Measurements from ENCODE around the gene LMAN2.

The LMAN2 gene

GRCh38 chr5:177332031-177332895 lies 19.2 kb downstream of the LMAN2 start:
- no peak for TF ChIP-seq POLR2A (IDR thresholded peaks at IDR 0.05; ENCODE audit: low read depth, low read length)
- TF ChIP-seq SPI1 (IDR thresholded peaks at IDR 0.05; ENCODE audit: low read depth, low read length), result no peak
- no peak for TF ChIP-seq TAF1 (IDR thresholded peaks at IDR 0.05; ENCODE audit: low read depth, low read length)
- TF ChIP-seq POU2F2 (IDR thresholded peaks at IDR 0.05; ENCODE audit: low read depth, low read length), result no peak
- no peak for TF ChIP-seq PAX5 (IDR thresholded peaks at IDR 0.05; ENCODE audit: insufficient read depth, low read length, severe bottlenecking)
- TF ChIP-seq POLR2AphosphoS5 (IDR thresholded peaks at IDR 0.05; ENCODE audit: low read depth, low read length), result no peak
- DNase-seq (ENCODE audit: insufficient read length, low spot score) (no peak), FAIRE-seq (no peak)

GRCh38 chr5:177330991-177331842 lies 20.3 kb downstream of the LMAN2 start:
- no peak for TF ChIP-seq PAX5 (IDR thresholded peaks at IDR 0.05; ENCODE audit: insufficient read depth, low read length, severe bottlenecking)
- TF ChIP-seq POLR2AphosphoS5 (IDR thresholded peaks at IDR 0.05; ENCODE audit: low read depth, low read length), result 0 out of 2 replicates have a peak, but pooled peaks have one; percentile 2
- no peak for FAIRE-seq
- no peak for DNase-seq (ENCODE audit: insufficient read length, low spot score)

- no peak for FAIRE-seq
- TF ChIP-seq POLR2A (IDR thresholded peaks at IDR 0.05; ENCODE audit: low read depth, low read length) (0 out of 2 replicates have a peak, but pooled peaks have one; percentile 40), POLR2AphosphoS5 (IDR thresholded peaks at IDR 0.05; ENCODE audit: low read depth, low read length) (no peak)
- no peak for DNase-seq (ENCODE audit: insufficient read length, low spot score)
Measured at GRCh38 chr5:177329883-177330282, 21.6 kb downstream of the LMAN2 start.

- TF ChIP-seq POLR2A (IDR thresholded peaks at IDR 0.05; ENCODE audit: low read depth, low read length), result no peak
- TF ChIP-seq PAX5 (IDR thresholded peaks at IDR 0.05; ENCODE audit: insufficient read depth, low read length, severe bottlenecking), result no peak
- TF ChIP-seq TAF1 (IDR thresholded peaks at IDR 0.05; ENCODE audit: low read depth, low read length), result no peak
- no peak for TF ChIP-seq SPI1 (IDR thresholded peaks at IDR 0.05; ENCODE audit: low read depth, low read length)
- TF ChIP-seq POLR2AphosphoS5 (IDR thresholded peaks at IDR 0.05; ENCODE audit: low read depth, low read length), result no peak
- TF ChIP-seq POU2F2 (IDR thresholded peaks at IDR 0.05; ENCODE audit: low read depth, low read length), result no peak
- DNase-seq (ENCODE audit: insufficient read length, low spot score), result no peak
- FAIRE-seq, result no peak
Measured at GRCh38 chr5:177328545-177329231, 22.8 kb downstream of the LMAN2 start.

GRCh38 chr5:177327539-177328522 lies 23.6 kb downstream of the LMAN2 start:
- FAIRE-seq (peak; percentile 81), DNase-seq (ENCODE audit: insufficient read length, low spot score) (no peak)
- TF ChIP-seq POLR2A (IDR thresholded peaks at IDR 0.05; ENCODE audit: low read depth, low read length), result no peak
- no peak for TF ChIP-seq POLR2AphosphoS5 (IDR thresholded peaks at IDR 0.05; ENCODE audit: low read depth, low read length)
- TF ChIP-seq SPI1 (IDR thresholded peaks at IDR 0.05; ENCODE audit: low read depth, low read length), result no peak
- TF ChIP-seq TAF1 (IDR thresholded peaks at IDR 0.05; ENCODE audit: low read depth, low read length), result no peak
- TF ChIP-seq PAX5 (IDR thresholded peaks at IDR 0.05; ENCODE audit: insufficient read depth, low read length, severe bottlenecking), result no peak
- TF ChIP-seq POU2F2 (IDR thresholded peaks at IDR 0.05; ENCODE audit: low read depth, low read length), result no peak

- DNase-seq (ENCODE audit: insufficient read length, low spot score), result no peak
- no peak for TF ChIP-seq POLR2AphosphoS5 (IDR thresholded peaks at IDR 0.05; ENCODE audit: low read depth, low read length)
- TF ChIP-seq TAF1 (IDR thresholded peaks at IDR 0.05; ENCODE audit: low read depth, low read length), result no peak
- TF ChIP-seq SPI1 (IDR thresholded peaks at IDR 0.05; ENCODE audit: low read depth, low read length), result no peak
- no peak for TF ChIP-seq POU2F2 (IDR thresholded peaks at IDR 0.05; ENCODE audit: low read depth, low read length)
- no peak for TF ChIP-seq PAX5 (IDR thresholded peaks at IDR 0.05; ENCODE audit: insufficient read depth, low read length, severe bottlenecking)
- no peak for TF ChIP-seq POLR2A (IDR thresholded peaks at IDR 0.05; ENCODE audit: low read depth, low read length)
- FAIRE-seq, result no peak
Measured at GRCh38 chr5:177325868-177326381, 25.5 kb downstream of the LMAN2 start.

GRCh38 chr5:177320879-177321278 lies 30.6 kb downstream of the LMAN2 start:
- TF ChIP-seq PAX5 (IDR thresholded peaks at IDR 0.05; ENCODE audit: insufficient read depth, low read length, severe bottlenecking), result no peak
- no peak for TF ChIP-seq POLR2A (IDR thresholded peaks at IDR 0.05; ENCODE audit: low read depth, low read length)
- peak; percentile 95 for TF ChIP-seq SPI1 (IDR thresholded peaks at IDR 0.05; ENCODE audit: low read depth, low read length)
- no peak for TF ChIP-seq TAF1 (IDR thresholded peaks at IDR 0.05; ENCODE audit: low read depth, low read length)
- no peak for TF ChIP-seq POLR2AphosphoS5 (IDR thresholded peaks at IDR 0.05; ENCODE audit: low read depth, low read length)
- TF ChIP-seq POU2F2 (IDR thresholded peaks at IDR 0.05; ENCODE audit: low read depth, low read length), result no peak
- FAIRE-seq (no peak), DNase-seq (ENCODE audit: insufficient read length, low spot score) (no peak)

GRCh38 chr5:177319913-177320588 lies 31.4 kb downstream of the LMAN2 start:
- FAIRE-seq (peak; percentile 62), DNase-seq (ENCODE audit: insufficient read length, low spot score) (no peak)
- no peak for TF ChIP-seq POLR2AphosphoS5 (IDR thresholded peaks at IDR 0.05; ENCODE audit: low read depth, low read length)
- TF ChIP-seq TAF1 (IDR thresholded peaks at IDR 0.05; ENCODE audit: low read depth, low read length), result no peak
- no peak for TF ChIP-seq SPI1 (IDR thresholded peaks at IDR 0.05; ENCODE audit: low read depth, low read length)
- no peak for TF ChIP-seq POLR2A (IDR thresholded peaks at IDR 0.05; ENCODE audit: low read depth, low read length)
- no peak for TF ChIP-seq PAX5 (IDR thresholded peaks at IDR 0.05; ENCODE audit: insufficient read depth, low read length, severe bottlenecking)
